Measurements from ENCODE around the gene PCBD1.

DNA sequence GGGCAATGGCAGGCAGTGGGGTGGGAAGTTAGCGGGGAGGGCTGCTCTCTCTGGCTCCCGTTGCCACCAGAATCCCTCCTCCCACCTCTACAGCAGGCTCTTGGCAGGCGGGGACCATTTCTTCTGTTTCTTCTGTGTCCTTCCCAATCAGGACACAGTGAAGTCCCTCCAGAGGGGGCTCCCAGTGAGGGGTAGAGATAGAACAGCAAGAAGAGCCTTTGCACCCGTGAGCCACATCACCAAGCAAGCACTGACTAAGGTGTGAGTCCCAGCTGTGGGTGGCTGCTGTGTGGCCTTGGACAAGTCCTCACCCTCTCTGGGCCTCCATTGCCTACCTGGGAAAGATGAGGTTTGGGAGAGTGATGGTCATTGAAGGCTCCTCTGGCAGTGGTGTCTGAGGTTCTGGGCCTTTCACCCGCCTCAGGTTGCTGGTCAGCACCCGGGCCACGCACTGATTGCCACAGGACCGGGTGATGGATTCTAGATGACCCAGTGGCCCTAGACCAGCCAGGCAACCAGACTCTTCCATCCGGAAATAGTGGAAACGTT lies 26.0 kb upstream of the PCBD1 start:
- TF ChIP-seq, protein P1, sequence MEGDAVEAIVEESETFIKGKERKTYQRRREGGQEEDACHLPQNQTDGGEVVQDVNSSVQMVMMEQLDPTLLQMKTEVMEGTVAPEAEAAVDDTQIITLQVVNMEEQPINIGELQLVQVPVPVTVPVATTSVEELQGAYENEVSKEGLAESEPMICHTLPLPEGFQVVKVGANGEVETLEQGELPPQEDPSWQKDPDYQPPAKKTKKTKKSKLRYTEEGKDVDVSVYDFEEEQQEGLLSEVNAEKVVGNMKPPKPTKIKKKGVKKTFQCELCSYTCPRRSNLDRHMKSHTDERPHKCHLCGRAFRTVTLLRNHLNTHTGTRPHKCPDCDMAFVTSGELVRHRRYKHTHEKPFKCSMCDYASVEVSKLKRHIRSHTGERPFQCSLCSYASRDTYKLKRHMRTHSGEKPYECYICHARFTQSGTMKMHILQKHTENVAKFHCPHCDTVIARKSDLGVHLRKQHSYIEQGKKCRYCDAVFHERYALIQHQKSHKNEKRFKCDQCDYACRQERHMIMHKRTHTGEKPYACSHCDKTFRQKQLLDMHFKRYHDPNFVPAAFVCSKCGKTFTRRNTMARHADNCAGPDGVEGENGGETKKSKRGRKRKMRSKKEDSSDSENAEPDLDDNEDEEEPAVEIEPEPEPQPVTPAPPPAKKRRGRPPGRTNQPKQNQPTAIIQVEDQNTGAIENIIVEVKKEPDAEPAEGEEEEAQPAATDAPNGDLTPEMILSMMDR (IDR thresholded peaks at IDR 0.05) = no peak
- no peak for TF ChIP-seq POLR2A (IDR thresholded peaks at IDR 0.05)
